Activated CD4-positive, alpha-beta T cell treated with anti-CD3 and anti-CD28 coated beads, Interleukin-2, Interleukin-4, amounts not matched to agents 100 ng/mL and 50 ng/mL, durations not matched to agents 16 hours and 8 hours (primary cell): ENCODE data around the gene ENTR1.

Experiments
- DNase-seq: peaks from one replicate; pipeline ENCODE4 v3.0.0-alpha.2; 2020; ENCODE audit warnings: low spot score

Gene ENTR1

DNA sequence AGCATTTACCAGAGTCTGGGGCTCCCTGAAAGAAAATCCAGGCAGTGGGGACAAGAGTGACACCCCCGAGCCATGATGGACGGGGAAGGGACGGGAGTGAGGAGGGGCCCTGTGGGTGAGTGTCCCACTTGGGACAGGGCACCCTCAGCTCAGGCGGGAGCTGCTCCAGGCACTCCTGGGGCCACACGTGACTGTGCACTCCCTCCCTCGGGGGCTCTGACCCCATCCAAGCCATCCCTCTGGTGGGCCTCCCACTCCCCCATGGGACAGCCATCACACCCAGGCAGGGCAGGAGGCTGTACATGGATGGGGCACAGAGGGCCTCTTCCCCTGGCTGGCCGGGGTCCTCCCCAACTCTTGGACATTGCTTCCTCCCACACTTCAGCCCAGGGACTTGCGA lies 34.0 kb downstream of the ENTR1 start:
- no peak for DNase-seq

- no peak for DNase-seq
Measured at GRCh38 chr9:136375096-136375495, 35.3 kb downstream of the ENTR1 start.

- no peak for DNase-seq
Measured at GRCh38 chr9:136374183-136374575, 36.2 kb downstream of the ENTR1 start.

DNA sequence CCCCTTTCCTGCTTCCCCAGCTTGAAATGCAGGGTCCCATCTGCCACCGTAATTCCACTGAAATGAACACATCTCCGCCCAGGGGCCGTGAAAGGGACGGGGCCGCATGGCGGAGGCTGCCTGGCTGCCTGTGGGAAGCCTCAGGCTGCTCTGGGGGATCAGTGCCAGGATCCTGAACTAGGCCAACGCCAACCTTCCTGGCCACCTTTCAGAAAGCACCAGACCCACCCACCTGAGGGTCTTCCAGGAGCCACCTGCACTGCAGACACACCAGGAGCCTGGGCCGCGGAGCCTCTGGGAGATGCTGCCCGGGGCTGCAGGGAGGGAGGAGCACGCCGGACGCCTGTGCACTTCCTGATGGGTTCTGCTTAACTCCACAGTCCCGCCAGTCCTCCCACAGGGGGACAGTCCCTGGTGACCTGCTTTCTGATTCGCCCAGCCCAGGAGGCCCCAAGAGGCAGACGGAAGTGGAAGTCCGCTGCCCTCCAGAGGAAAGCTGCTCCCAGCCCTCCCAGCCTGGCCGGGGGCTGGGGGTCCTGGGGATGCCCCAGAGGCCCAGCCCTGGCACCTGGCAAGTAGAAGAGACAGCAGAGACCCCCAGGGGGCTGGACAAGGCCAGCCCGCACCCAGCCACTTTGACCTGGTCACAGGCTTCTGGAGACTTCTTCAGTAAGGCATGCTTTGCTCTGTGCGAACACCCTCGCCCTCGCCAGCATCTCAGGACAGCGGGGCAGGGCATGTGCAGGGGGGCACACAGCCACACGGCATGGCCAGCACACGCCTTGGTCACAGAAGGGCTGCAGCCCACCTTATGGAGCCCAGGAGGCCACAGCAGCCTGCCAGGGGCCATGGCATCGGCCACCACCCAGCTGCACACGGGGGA lies 36.9 kb downstream of the ENTR1 start, which contains the start of gene CARD9:
TSS of gene CARD9 (minus strand) at position 370 of the 883 bp plus-strand sequence. CDS start 1,591 bp downstream, outside the sequence.
- DNase-seq: no peak

- no peak for DNase-seq
Measured at GRCh38 chr9:136372561-136373299, 37.7 kb downstream of the ENTR1 start.

DNA sequence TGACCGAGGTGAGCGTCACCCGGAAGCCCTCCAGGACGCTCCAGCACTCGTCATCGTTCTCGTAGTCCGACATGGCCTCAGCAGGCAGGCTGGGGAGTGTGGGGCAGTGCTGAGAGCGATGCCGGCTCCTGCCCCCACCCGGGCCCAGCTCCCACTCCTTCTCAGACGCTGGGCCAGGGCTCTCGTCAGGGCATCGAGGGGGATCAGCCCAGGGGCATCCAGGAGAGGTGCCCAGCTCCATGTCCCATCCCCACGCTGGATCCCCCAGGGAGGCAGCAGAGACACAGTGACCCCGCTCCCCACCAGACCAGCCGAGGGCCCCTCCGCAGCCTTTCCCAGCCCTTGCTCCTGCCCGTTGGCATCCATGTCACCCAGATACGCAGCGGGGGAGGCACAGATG lies 38.4 kb downstream of the ENTR1 start:
- DNase-seq: no peak

DNA sequence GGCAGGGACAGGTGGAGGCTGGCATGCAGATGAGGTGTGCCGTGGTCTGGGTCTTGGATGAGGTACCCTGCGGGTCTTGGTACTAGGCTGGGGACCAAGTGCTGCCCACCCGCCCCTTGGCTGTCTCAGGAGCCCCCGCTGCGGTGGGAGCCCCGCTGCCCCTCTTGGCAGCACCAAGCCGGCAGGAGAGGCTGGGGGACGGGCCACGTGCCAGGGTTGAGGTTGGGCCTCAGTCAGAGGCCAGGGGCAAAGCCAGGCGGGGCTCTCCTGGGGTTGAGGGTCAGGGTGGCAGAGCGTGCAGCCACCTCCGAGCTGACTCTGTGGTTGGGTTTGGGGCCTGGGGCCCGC lies 38.9 kb downstream of the ENTR1 start:
- no peak for DNase-seq

DNA sequence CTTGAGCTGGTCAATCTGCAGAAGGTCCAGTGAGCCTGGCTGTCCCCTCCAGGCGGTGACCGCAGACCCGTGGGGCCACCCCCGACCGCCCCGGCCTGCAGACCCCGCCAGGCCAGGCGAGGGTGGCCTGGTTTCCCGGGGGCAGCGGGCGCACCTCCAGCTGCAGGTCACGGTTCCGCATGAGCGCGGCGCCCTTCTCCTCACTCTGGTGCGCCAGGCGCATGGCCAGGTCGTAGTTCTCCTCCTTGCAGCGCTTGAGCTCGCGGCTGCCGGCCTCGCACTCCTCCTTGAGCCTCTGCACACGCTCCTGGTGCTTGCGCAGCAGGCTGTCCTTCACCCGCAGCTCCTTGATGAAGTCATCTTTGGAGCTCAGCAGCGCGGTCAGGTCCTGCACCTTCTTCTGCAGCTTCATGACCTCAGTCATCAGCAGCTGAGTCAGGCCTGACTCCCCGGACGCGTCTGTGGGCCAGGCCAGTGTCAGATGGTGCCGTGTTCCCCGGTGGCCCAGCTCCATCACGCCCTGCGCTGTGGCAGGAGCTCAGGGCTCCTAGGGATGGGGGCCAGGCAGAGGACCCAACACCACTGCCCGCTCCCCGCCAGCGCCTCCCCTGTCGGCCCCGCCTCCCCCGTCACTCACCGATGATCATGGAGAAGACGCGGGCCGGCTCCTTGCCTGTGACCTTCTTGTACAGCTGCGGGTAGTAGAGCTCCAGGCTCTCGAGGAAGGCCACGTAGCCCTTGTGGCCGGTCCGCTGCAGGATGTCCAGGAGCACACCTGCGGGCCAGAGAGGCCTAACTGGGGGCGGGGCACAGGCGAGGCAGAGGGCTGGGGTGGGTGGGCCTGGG lies 39.5 kb downstream of the ENTR1 start:
- DNase-seq: no peak

- no peak for DNase-seq
Measured at GRCh38 chr9:136370037-136370436, 40.4 kb downstream of the ENTR1 start.

GRCh38 chr9:136368190-136368589 lies 42.2 kb downstream of the ENTR1 start:
- no peak for DNase-seq

DNA sequence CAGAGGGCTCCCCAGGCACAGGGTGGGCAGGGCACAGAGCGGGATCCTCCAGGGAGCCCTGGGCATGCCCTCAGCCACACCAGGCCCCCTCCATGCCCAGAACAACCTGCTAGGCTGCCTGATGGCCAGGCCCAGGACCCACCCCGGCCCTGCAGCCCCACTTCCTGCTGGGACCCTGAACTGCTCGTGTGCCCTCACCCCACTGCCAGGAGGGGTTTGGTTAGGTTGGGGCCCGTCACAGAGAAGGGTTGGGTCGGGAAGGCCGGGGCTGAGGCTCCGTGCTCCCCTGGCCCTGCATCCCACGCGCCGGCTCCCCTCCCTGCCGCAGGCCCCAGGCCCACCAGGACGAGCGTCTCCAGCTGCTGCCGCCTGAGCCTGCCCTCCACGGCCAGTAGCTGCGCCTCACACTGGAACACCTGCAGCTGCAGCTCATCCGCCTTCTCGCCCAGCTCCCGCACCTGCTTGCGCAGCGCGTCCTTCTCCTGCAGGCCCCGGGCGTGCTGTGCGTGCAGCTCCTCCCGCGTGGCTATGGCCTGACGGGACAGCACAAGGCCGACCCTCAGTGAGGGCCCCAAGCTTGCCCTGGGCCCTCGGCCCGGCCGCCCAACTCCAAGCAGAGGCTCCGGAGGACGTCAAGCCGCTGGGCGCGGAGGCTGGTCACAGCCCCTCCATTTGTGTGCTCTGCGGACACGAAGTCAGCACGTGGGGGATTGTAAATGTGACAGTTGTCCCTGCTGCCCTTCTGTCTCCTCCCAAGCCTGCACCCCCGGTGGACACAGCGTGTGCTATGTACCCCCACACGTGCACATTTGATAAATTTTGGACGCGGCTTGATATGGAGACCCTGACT lies 42.9 kb downstream of the ENTR1 start:
- no peak for DNase-seq

DNA sequence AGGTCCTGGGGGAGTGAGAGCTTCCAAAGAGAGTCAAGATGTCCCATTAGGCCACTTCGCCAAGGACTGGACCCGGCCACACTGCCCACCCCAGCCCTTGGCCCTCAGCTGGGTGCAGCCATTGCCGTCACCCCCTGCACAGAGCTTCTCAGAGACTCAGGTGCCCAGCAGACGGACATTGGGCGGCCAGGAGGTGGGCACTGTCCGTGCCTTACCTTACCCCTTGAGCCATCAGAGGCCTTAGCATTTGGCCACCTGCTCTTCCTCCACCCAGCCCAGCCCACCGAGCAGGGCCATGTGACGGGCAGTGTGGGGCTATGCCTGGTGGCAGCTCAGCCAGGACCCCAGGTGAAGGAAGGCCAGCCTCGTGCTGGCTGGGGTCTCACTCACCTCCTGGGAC lies 43.6 kb downstream of the ENTR1 start:
- no peak for DNase-seq

- DNase-seq: no peak
Measured at GRCh38 chr9:136365775-136366222, 44.6 kb downstream of the ENTR1 start.

- DNase-seq: no peak
Measured at GRCh38 chr9:136364942-136365774, 45.3 kb downstream of the ENTR1 start.

DNA sequence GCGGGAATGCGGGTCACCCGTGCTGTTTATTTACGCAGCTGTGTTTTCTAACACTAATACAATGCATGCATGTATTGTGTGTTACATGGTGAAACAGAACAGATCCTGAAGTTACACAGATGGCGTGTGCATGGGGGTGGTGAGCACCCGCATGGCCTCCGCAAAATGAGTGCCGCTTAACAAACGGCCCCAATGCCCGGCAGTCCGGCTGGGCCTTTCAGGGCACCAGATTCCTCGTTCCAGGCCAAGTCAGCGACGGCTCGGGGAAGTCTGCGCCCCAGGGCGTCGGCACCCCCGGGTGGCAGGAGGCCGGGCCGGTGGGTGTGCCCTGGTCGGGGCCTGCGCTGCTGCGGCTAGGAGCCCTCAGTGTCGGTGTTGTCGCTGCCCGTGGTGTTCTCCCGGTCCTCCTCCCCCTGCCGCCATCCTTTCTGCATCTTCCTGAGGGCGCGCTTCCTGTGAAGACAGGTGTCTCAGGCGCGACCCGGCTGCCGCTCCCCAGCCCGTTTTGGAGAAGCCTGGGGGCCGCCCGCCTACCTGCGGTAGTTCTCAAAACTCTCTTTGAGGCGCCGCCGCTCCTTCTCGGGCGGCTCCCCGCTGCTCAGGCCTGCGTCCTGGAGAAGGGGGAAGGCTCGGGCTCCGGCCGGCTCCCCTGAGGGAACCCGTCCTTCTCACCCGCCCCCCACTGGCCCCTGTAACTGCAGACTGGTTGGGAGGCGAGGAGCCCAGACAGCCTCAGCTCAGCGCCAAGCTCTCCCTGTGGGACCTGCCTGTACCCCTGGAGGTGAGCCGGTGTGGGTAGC lies 46.3 kb downstream of the ENTR1 start:
- DNase-seq: no peak

DNA sequence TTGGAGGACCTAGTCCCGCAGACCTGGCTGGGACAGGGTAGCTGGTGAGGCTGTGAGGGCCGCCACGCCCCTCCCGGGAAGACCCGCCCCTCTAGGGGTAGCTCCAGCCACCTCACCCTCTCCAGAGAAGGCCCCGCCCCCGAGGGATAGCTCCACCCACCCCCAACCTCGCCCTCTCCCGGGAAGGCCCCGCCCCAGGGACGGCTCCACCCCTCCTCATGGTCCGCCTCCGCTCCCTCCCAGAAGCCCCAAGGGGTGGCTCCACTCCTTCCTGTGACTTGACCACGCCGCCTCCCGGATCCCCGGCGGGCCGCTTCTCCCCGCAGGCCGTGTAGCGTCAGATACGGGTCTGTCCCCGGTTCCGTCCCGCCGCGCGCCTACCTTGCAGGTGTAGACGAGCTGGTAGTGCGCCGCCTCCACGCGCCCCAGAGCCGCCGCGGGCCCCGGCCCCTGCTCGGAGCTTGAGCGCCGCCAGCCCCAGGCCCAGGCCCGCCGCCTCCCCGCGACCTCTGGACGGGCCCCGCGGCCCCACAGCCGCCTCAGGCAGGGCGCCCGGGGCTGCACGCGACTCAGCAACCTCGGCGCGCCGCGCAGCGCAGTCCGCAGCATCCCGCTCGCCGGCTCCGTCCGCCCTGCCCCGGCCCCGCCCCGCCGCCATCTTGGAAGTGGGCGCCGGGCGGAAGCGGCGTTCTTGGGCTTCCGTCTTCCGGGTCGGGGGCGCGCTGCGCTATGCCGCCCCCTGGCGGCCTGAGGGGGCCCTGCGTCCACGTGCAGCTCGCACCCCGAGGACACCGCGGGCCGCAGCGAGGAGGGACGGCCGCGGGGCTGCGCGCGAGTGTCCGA lies 47.1 kb downstream of the ENTR1 start, which contains the start of gene DNLZ:
TSS of gene DNLZ (minus strand) at position 639 of the 843 bp plus-strand sequence. CDS start at position 609, 30 bp downstream.
- peak; percentile 97 for DNase-seq

DNA sequence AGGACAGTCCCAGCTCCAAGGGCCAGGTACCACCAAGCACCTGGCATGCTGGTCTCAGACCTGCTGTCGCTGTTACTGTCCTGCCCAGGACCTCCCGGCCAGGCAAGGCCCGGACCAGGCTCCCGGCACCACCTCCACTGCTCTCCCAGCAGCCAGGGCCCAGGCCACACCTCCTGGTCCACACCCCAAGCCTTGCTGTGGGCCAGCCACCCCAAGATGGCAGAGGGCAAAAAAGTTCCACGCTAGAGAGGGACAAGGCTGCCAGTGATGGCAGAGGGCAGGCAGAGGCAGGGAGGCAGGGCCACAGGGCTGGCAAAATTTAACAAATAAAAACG lies 48.0 kb downstream of the ENTR1 start:
- no peak for DNase-seq

- DNase-seq: no peak
Measured at GRCh38 chr9:136361754-136362449, 48.5 kb downstream of the ENTR1 start.
